SIG-M5 treated with dmso at 0.1 percent for 504 hours (cell line): Measurements from ENCODE around the gene EXOG.

Experiments used
- DNase-seq: peaks from one replicate; lab custom pipeline; 2025; ENCODE audit not compliant: unreplicated experiment; lab: John Stamatoyannopoulos, UW

Gene EXOG

DNA sequence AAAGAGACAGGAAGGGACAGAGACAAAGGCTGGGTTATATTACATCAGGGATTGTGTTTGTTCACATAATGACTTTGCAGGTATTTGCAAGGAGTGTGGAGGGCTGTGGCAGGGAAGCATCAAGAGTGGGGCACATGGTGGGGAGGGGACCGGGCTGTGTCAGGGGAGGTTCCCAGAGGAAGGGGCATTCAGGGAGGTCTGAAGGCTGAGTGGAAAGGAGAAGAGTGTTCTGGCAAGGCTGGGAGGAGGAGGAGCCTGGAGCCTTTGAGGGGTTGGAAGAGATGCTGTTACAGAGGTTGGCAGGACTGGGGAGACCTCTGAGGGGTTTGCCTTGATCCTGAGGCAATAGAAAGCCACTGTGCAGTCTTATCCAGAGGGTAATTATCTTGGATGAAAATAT, 49.4 kb downstream of the EXOG start:
- no peak for DNase-seq

DNA sequence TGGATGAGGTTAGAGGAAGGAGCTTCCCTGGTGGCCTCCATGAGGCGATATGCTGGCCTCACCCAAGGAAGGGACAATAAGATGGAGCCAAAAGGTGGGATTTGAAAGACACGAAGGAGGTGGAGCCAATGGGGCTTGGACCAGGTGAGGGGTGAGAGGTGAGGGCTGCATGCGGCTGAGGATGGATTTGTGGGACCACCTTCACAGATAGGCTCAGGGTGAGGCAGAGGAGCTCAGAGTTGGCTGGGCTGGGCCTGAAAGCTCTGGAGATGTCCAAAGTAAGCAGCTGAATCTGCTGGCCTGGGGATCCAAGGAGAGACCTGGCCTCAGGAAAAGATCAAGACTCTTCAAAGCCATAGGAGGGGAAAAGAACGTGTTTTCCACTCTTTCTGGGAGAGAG, 49.8 kb downstream of the EXOG start:
- no peak for DNase-seq

DNA sequence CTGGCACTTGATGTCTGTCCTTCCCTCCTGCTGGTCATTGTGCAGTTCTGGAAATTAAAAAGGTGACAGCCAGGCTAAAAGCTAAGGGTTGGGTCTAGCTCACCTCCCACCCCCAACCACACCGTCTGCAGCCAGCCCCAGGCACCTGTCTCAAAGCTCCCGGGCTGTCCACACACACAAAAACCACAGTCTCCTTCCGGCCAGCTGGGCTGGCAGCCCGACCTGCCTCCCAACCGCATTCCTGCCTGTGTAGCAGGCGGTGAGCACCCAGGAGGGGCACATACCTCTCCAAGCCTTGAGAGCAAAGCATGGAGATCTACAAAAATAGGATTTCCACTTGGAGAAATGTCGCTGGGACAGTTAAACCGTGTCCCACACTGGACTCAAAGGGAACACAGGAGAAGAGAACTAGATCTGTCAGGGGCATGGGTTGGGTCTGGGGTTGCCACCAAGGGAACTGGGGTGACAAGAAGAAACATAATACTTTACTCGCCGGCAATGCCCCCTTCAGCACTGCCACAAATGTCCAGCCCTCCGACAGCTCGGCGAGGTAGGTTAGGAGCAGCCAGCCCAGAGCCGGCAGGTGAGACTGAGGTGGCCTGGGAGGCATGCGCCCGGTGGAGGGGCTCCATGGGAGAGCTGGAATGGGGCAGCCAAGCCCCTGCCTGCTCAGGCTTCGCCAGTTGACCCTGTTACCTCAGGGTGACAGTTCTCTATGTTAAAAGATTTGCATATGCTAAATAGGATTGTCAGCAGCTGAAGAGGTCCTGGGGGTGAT, 52.2 kb downstream of the EXOG start:
- DNase-seq: no peak

DNA sequence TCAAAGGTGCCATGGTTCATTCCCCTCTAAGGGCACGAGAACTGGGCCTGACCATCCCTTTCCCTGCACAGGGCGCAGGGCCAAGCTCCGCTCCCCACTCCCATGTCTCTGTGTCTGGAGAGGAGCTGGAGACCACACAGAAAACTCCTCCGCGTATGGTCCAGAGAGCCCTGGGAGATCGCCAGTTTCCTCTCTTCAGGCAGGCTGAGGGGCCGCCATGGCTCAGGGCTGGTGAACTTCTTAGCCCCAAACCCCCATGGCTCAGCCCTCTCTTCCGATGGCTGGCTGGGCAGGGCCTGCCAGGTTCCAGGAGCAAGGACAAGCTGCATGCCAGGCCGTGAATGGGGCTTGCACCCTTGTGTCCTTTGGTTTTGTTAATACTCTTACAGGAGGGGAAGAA, 52.9 kb downstream of the EXOG start:
- no peak for DNase-seq

DNA sequence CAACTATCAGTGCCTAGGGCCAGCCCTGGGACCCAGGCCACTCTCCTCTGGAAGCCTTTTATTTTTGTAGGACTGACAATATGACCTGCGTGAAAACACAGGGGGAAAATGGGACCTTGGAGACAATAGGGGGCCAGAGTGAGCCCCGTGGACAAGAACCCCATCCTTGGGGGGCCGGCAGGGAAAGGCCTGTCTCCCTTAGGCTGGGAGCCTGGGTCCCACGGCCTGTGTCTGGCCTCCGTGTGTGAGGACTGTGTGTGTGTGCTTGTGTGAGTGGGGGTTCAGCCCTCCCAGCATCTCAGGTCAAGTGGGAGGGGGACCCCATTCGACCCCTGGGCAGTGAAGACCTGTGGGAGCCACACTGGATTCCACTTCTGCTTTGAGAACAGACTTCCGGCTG, 53.3 kb downstream of the EXOG start:
- DNase-seq: no peak

DNA sequence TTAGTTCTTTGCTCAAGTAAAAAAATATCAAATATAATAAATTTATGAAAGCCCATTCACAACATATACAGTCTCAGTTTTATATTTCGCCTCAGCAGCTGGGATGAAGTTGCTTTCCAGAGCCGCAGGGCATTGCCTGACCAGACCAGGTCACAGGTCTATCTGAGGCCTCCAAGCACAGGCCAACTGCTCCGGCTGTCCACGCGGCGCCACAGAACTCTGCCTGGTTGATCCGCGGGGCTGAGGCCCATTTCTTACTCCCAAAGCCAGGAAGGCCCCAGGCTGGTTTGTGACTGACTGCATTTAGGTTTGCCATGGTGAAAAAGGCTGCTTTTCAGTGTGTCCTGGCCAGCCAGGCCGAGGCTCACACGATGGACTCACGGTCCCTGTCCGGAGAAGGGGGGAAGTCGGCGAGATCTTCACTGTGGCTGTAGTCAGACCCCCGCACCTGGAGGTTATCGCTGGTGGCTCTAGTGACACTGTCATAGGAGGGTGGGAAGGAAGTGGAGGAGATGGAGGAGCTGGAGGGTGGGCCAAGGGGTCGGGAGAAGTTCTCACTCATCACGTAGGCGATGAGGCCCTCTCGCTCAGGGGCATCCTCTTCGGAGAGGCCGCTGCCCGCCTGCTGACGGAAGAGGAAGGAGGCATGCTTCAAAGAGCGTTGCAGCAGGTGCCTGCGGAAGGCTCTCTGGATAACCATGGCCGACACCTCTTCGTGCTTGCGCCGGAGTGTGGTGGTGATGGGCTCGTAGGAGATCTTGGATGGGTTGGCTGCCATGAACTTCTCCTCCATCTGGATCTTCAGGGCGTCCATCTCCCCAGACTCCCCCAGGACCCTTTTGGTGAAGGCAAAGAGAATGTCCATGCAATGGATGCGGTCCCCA, 54.1 kb downstream of the EXOG start:
- no peak for DNase-seq

DNA sequence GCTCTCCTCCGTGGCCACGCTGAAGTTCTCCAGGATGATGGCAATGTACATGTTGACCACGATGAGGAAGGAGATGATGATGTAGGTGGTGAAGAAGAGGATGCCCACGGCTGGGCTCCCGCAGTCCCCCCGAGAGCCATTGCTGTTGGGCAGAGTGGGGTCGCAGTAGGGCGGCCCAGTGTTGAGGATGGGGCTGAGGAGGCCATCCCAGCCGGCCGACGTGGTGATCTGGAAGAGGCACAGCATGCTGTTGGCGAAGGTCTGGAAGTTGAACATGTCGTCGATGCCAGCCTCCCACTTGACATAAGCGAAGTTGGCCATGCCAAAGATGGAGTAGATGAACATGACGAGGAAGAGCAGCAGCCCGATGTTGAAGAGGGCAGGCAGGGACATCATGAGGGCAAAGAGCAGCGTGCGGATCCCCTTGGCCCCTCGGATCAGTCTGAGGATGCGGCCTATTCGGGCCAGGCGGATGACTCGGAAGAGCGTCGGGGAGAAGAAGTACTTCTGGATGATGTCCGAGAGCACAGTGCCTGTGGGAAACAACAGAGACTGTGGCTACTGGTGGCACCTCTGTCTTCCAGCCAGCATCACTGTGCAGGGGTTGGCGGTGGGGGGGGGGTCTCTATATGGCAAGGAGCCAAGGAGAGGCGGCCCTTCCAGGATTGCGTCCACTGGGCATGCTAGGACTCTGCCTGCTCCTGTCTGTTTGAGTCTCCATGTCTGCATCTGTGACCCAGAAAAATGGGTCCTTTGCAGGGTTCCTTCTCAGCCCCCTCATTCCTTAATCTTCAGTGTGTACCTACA, 55.1 kb downstream of the EXOG start:
- no peak for DNase-seq

DNA sequence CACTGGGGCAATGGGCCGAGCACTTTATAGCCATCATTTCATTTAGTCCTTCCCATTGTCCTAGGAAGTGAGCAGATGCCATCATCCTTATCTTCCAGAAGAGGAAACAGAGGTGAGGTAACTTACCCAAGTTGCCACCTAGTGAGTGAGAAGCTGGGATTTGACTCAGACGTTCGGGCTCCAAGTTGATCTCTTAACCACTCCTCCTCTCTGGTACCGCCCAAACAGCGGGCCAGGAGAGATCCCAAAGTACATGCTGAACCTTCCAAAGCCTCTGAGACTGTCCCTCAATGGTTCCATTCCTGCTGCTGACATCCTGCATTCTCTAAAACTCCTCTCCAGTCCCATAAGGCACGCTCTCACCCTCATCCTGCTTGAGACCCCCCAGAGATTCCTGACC, 56.2 kb downstream of the EXOG start:
- DNase-seq: no peak

DNA sequence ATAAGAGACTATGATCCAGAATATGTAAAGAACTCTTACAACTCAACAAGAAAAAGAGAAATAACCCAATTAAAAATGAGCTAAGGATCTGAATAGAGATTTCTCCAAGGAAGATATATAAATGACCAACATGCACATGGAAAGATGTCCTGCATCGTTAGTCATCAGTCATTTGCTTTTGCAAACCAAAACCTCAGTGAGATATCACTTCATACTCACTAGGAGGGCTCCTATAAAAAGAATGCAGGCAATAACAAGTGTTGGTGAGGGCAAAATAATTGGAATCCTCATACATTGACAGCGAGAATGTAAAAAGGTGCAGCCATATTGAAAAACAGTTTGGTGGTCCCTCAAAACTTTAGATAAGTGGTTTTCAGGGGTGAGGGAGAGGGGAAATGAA, 56.9 kb downstream of the EXOG start:
- no peak for DNase-seq

DNA sequence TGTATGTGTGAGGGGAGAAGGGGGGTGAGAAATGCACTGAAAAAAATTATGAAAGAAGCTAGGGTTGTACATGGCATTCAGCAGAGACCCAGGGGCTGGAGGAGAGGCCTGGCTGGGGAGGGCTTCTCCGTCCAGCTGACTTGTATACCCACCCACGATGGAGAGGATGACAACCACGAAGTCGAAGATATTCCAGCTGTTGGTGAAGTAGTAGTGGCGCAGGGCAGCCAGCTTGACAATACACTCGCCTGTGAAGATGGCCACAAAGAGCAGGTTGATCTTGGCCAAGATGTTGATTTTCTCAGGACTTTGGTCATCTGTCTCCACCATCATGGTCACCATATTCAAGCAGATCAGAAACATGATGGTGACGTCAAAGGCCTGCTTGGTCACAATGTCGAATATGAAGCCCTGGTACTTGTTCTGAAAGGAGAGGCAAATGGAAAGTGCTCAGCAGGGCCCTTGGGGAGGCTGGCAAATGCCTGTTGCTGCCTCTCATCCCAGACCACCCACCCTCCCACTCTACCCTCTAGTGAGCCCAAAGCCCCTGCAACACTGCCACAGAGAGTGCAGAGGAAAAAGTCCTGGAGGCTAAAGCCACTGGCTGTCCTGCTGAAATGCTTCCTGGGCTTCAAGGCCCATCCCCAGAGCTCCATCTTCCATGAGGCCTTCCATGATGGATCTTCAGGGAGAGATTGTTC, 58.1 kb downstream of the EXOG start:
- DNase-seq: no peak

DNA sequence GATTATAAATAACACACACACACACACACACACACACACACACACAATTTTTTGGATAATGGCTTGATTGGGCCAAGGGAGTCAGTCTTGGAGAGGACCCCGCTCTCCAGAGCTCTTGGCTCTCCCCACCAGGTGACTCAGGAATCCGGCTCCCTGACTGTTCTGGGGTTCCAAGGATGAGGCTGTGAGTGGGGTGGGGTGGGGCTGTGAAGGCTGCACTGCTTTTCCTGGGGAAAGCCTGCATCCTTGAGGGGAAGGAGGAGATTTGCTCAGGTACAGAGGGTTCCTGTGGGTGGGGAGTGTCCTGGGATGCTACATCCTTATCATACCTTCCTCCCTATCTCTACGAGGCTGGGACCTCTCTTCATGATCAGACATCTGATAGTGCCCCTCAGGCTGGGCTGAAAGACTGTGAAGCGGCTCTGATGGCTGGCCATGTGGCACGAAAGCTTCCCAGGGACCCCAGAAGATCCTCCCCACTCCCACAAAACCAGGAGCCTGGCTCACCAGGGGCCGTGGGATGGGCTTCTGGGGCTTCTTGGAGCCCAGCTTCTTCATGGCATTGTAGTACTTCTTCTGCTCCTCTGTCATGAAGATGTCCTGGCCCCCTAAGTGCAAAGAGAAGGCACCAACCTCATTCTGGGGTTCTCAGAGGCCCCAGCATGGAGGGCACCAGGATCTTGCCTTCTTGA, 59.2 kb downstream of the EXOG start:
- no peak for DNase-seq

DNA sequence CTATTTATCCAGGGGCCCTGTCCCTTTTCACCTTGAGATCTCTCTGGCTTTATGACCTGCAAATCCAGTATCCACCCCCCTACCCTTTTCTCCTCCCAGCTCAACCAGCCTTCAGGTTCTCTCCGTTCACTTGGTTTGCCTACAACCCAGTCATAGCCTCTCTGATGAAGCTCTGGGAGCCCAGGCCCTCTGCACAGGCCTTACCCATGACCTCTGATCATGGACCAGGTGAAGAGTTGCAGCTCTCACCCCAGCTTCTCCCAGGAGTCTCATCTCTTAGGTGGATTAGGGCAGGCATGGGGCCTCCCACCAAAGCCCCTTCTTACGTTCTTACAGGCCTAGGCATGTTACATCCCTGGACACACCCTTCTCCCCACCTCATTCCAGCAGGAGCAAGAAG, 59.8 kb downstream of the EXOG start:
- no peak for DNase-seq

DNA sequence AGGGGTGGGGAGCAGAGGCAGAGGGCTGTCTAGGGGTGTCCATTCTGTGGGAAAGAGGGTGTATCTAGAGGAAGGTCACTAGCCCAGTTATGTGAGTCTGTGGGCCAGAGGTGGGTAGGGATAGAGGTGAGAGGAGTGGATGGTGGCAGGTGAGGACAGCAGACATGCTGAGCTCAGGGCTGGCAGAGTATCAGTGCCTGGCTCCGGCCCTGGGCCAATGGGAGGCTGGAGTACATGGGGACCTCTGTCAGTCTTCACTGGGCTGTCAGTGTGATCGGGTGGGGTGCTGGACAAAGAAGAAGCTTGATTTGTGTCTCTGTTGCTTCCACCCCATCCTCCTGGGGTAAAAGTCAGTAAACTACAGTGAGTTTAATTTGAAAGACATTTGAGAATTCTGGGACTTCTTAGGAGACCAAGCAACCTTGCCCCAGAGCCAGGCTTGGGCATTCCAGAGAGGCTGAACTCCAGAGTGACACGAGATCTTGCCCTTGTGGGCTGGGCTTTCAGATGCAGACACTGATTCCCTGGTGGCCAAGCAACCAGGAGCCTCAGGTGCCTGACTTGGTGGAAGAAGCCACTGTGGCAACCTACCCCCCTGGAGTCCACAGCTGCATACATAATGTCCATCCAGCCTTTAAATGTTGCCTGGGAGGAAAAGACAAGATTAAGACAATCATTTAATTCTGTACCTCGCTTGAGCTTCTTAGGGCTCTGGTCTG, 60.7 kb downstream of the EXOG start:
- DNase-seq: no peak

DNA sequence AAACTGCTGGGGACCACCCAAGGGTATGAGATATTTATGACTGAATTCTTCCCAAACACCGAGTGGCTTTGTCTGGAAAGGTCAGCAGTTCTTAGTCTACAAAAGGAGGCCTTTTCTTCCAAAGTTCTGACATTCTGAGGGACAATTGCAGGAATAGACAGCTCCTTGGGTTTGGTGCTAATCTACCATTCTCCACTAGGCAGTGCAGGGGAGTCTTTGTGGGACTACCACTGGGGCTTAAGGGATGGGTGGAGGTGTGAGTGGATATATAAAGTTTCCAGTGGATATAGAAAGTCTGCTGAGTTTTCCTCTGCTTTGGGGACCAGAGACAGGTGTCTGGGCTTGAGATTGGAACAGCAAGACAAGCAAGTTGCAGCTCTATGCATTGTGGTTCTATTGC, 62.7 kb downstream of the EXOG start:
- no peak for DNase-seq

DNA sequence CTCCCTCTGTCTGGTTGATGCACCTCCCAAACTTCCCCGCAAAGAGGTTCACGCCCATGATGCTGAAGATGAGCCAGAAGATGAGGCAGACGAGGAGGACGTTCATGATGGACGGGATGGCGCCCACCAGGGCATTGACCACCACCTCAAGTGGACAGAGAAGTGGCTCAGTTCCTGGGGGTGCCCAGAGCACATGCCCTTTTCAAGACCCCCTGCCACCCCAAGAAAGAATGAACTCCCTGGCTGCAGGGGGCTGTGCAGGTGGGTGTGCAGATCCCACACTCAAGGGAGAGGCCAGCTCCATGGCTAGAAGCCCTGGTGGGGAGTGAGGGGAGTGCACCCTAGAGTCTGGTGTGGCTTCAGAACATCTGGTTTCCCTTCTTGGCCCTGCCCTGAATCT, 64.1 kb downstream of the EXOG start:
- DNase-seq: no peak

DNA sequence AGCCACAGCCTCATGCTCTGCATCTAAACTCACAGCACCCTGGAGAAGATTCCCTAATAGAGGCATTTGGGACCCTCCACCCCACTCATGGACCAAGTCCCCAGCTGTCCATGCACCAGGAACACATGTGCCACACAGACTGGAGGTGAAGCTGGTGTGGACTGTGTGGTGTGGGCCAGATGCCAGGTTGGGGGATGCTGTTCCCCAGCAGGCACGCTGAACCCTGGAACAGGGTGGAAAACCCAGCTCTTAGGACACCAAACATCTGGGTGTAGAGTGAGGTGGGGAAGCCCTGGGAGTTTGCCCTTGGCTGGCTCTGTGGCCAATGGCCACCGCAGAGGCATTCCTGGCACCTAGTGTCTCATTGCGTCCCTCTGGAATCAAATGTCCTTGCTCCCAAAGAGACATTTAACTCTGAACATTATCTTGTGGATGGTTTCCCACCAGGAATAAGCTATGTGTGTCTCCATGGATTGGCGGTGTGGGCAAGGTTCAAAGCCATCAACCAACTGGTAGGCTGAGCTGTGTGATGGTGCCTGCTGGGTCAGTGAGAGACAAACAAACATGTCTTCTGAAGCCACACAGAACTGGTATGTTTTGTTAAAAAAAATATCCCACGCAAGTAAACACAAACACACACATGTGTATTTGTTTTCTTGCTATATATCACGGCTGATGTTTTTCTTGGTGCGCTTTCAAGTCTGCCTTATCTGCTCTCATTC, 65.0 kb downstream of the EXOG start:
- no peak for DNase-seq

DNA sequence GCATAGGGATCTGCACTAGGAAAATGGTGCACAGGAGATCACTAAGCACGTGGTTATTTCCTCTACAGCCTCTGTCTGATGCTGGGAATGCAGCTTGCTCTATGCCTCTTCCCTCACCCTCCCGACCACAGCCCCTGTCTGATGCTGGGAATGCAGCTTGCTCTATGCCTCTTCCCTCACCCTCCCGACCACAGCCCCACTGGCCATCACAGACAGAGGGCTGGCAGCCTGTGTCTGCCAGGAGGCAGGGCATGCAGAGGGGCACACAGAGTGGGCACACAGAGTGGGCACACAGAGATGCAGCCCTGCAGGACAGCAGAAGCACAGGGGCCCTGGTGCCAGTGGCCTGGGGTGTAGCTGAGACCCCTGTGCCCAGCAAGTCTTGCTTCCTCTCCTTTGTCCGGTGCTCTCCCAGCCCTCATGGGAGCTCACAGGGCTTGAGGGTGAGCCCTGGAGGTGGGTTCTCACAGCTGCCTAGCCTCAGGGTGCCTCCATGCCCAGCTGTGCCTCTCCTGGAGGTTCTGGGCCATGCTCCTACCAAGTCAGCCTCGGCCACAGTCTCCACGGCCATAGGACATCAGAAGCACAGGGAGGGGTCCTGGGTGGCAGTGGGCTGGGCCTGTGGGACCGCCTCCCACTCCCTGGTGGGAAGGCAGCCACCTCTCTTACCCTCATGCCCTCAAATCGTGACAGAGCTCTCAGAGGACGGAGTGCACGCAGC, 65.8 kb downstream of the EXOG start:
- DNase-seq: no peak

DNA sequence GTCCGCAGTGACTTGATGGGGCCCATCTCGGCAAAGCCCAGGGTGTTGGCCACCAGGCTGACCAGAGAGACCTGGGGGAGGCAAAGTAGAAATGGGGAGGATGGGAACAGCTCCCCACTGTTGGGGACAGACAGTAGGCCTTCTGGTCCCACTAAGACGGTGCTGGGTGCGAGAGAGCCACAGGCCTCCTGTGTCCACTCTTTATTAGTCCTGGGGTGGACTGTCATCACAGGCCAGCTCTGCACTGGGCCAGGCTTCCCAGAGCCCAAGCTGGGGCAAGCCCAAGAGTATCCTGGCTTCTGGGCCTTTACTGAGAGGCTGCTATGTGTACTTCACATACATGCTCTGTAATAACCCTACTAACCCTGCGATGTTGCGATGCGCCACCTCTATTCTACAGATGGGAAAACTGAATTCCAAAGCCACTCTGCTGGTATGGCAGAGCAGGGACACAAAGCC, 66.4 kb downstream of the EXOG start:
- DNase-seq: no peak
